CD4-positive, alpha-beta T cell (primary cell): ENCODE measurements around the gene TMF1. TPM values are rescaled to one million over a fixed set of nuclear protein-coding genes. Genes with fewer than 3 reads are reported as not detected.

Experiments used
- ATAC-seq: fragments of 200-7000 bp; cut with Tn5 transposase; one replicate; pipeline ENCODE4 v1.10.0; 2022; ENCODE audit warnings: mild to moderate bottlenecking; ENCODE audit not compliant: poor library complexity
- CTCF ChIA-PET: fragments of 350-600 bp; sonication (Branson Sonifier 250); formaldehyde crosslinking; loops from one replicate; lab custom pipeline; 2021; ENCODE audit warnings: antibody characterized with exemption, inconsistent platforms; lab: Charles Lee
- POLR2A ChIA-PET: fragments of 350-600 bp; sonication (Branson Sonifier 250); formaldehyde crosslinking; loops from one replicate; lab custom pipeline; 2021; ENCODE audit warnings: antibody characterized with exemption, inconsistent platforms; lab: Charles Lee
- DNase-seq, 14 experiments: peaks; one replicate each; pipeline ENCODE4 v3.0.0-alpha.2; 2013 to 2020; ENCODE audit warnings: mixed read lengths in 2 of 14
- H3K27ac ChIP-seq, 2 donors: one replicate each; pipeline versions ENCODE4 v1.5.1 to v1.7.0; 2013; ENCODE audit warnings: low read length in 2 of 2, low read depth in 1 of 2, mild to moderate bottlenecking in 1 of 2
- H3K27me3 ChIP-seq, 2 experiments: 1 replicate in 1 of 2; 2 replicates in 1 of 2; pipeline versions ENCODE4 v1.6.1 to v1.7.0; 2013; ENCODE audit warnings: low read length in 2 of 2, control low read depth in 1 of 2, mild to moderate bottlenecking in 1 of 2, moderate library complexity in 1 of 2; ENCODE audit not compliant: insufficient read depth in 2 of 2, control insufficient read depth in 1 of 2
- H3K36me3 ChIP-seq: one replicate; pipeline ENCODE4 v1.6.1; 2013; ENCODE audit warnings: low read length, control low read depth; ENCODE audit not compliant: insufficient read depth
- H3K4me1 ChIP-seq: one replicate; pipeline ENCODE4 v1.6.1; 2013; ENCODE audit warnings: low read length, control low read depth; ENCODE audit not compliant: insufficient read depth
- H3K4me3 ChIP-seq: one replicate; pipeline ENCODE4 v1.5.1; 2013; ENCODE audit warnings: mild to moderate bottlenecking, low read length, moderate library complexity
- H3K9me3 ChIP-seq, 2 experiments: 1 replicate in 1 of 2; 2 replicates in 1 of 2; pipeline versions ENCODE4 v1.6.1 to v1.7.0; 2013; ENCODE audit warnings: low read length in 2 of 2, mild to moderate bottlenecking in 2 of 2, control low read depth in 1 of 2, moderate library complexity in 1 of 2; ENCODE audit not compliant: control insufficient read depth in 1 of 2, insufficient read depth in 1 of 2
- H3K27ac Mint-ChIP-seq: one replicate; pipeline ENCODE4 v1.8.0; 2020; ENCODE audit warnings: mixed read lengths
- H3K27me3 Mint-ChIP-seq: one replicate; pipeline ENCODE4 v1.8.0; 2021; ENCODE audit warnings: mixed read lengths
- H3K36me3 Mint-ChIP-seq: one replicate; pipeline ENCODE4 v1.8.0; 2021; ENCODE audit warnings: low read depth, mixed read lengths
- H3K4me1 Mint-ChIP-seq: one replicate; pipeline ENCODE4 v1.8.0; 2021; ENCODE audit warnings: low read depth, mixed read lengths
- H3K4me3 Mint-ChIP-seq: one replicate; pipeline ENCODE4 v1.8.0; 2020; ENCODE audit warnings: mild to moderate bottlenecking, mixed read lengths
- H3K9me3 Mint-ChIP-seq: one replicate; pipeline ENCODE4 v1.8.0; 2020; ENCODE audit warnings: mixed read lengths
- CTCF ChIP-seq: fragments of 200-600 bp; IDR thresholded peaks from one replicate; pipeline ENCODE4 v1.8.0; 2022; ENCODE audit warnings: antibody characterized with exemption, mild to moderate bottlenecking
- intact Hi-C, 2 experiments: fragments of 100-400 bp; cut with DNase I in 1 of 2; cut with micrococcal nuclease in 1 of 2; formaldehyde crosslinking; loops; one replicate each; pipeline versions ENCODE4 v1.15.1 to v1.9.0; 2023 to 2025; cut with DNase I, micrococcal nuclease
- total RNA-seq, 174 experiments: library from RNA in 2 of 174; stranded (reverse) in 2 of 174; gene quantifications; one replicate each; pipeline ENCODE4 v1.2.3 and lab custom pipeline; 2021 to 2026

Gene TMF1
- total RNA-seq, 2 experiments from 2014 or later = 89.0 to 101 TPM

GRCh38 chr3:68999605-69000004 is 52.5 kb downstream of the TMF1 start:
- Mint-ChIP-seq H3K9me3 (no peaks in the 10 kb centered on the region), H3K36me3 (peaks cover 88% of the 10 kb centered on the region), H3K27ac (no peak overlapping the region), H3K4me3 (no peak overlapping the region), H3K4me1 (no peaks in the 10 kb centered on the region), H3K27me3 (no peaks in the 10 kb centered on the region)
- Histone ChIP-seq H3K4me3 (no peak overlapping the region), H3K27ac (no peak overlapping the region), H3K9me3 (no peaks in the 10 kb centered on the region), H3K36me3 (peaks cover 32% of the 10 kb centered on the region), H3K4me1 (no peaks in the 10 kb centered on the region), H3K27me3 (no peaks in the 10 kb centered on the region)
- DNase-seq (no peak), ATAC-seq (no peak)
- ChIA-PET CTCF (interaction anchor here (0.7 kb wide), 1 partner anchor 129 kb away, joined by 3 read pairs; no protein-coding TSS in a partner anchor), POLR2A (no interaction called here)
- TF ChIP-seq CTCF = no peak
- intact Hi-C loops = no loop called here

- Mint-ChIP-seq H3K4me3 (no peak overlapping the region), H3K36me3 (peaks cover 88% of the 10 kb centered on the region), H3K27ac (no peak overlapping the region), H3K27me3 (no peaks in the 10 kb centered on the region), H3K9me3 (no peaks in the 10 kb centered on the region), H3K4me1 (no peaks in the 10 kb centered on the region)
- DNase-seq = no peak
- POLR2A ChIA-PET = no interaction called here
- Histone ChIP-seq H3K27ac (no peak overlapping the region), H3K27me3 (no peaks in the 10 kb centered on the region), H3K36me3 (peaks cover 34% of the 10 kb centered on the region), H3K4me3 (no peak overlapping the region), H3K4me1 (no peaks in the 10 kb centered on the region), H3K9me3 (no peaks in the 10 kb centered on the region)
- no peak for ATAC-seq
- CTCF ChIA-PET = interaction anchor here (0.7 kb wide), 1 partner anchor 129 kb away, joined by 3 read pairs; no protein-coding TSS in a partner anchor
- intact Hi-C loops = no loop called here
- TF ChIP-seq CTCF = no peak
Measured at GRCh38 chr3:68999158-68999557, 53.0 kb downstream of the TMF1 start.

- peak; percentile 24 for TF ChIP-seq CTCF
- Histone ChIP-seq H3K4me3 (no peak overlapping the region), H3K27ac (no peak overlapping the region), H3K9me3 (no peaks in the 10 kb centered on the region), H3K36me3 (peaks cover 32% of the 10 kb centered on the region), H3K27me3 (no peaks in the 10 kb centered on the region), H3K4me1 (no peaks in the 10 kb centered on the region)
- ChIA-PET CTCF (no interaction called here), POLR2A (no interaction called here)
- DNase-seq (peak in 1 of 14 experiments; percentile 10), ATAC-seq (no peak)
- peaks cover 88% of the 10 kb centered on the region for H3K36me3 Mint-ChIP-seq
- intact Hi-C loops = no loop called here
- no peaks in the 10 kb centered on the region for H3K4me1 Mint-ChIP-seq
- H3K27me3 Mint-ChIP-seq = no peaks in the 10 kb centered on the region
- no peak overlapping the region for H3K4me3 Mint-ChIP-seq
- no peak overlapping the region for H3K27ac Mint-ChIP-seq
- no peaks in the 10 kb centered on the region for H3K9me3 Mint-ChIP-seq
Measured at GRCh38 chr3:68997887-68998286, 54.2 kb downstream of the TMF1 start.
